Glomerular visceral epithelial cell (primary cell): ENCODE results near the gene KLHL25.

Experiments
- DNase-seq: peaks from one replicate; pipeline ENCODE4 v3.0.0-alpha.2; 2016; ENCODE audit errors: extremely low spot score

The KLHL25 gene

DNA sequence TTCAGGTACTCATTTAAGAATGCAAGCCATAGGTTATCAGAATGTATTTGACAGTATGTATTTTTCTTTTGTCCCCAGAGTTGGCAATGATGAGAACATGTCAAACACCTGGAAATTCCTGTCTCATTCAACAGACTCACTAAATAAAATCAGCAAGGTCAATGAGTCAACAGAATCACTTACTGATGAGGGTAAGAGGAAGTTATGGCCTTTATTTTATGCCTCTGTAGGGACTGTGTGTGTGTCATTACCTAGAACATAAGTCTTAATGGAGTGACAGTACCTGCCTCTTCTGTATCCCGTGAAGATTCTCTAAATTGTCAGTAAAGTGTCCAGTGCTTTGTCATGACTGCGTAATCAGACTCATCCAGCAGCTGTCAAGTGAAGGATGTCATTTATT lies 77.5 kb downstream of the KLHL25 start:
- DNase-seq: no peak

DNA sequence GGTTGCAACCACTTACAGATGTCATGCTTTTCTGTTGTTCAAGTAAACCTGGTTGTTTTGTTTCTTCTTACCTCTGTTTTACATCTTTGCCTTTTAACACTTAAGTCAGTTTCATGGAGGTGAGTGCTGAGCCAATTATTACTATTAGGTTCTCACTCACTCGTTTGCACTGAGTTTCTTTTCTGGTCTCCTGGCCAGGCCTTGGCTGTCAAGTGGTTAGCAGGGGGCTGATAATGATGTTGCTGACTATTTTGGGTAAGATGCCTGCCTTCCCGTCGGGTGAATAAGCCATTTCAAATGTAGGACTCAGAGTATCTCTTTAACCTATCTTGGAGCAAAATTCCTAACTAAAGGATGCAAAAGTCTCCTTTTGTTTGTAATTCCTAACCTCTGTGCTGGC lies 78.5 kb downstream of the KLHL25 start:
- DNase-seq: no peak

DNA sequence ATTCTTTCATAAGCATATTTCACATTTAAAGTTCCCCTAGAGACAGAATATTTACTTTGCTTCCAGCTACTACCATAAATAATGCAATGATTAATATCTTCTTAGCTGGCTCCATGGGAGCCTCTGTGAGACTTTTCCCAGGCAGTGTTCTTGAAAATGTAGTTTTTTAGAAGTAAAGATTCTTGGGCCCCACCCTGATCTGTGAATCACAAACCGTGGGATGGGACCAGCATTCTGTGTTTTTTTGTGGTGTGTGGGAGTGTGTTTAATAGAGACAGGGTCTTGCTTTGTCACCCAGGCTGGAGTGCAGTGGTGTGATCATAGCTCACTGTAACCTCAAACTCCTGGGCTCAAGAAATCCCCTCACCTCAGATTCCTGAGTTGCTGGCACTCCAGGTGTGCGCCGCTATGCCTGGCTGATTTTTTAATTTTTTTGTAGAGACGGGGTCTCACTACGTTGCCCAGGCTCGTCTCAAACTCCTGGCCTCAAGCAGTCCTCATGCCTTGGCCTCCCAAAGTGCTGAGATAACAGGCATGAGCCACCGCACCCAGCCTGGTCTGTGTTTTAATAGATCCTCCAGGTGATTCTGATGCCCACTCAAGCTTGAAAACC lies 83.0 kb downstream of the KLHL25 start:
- DNase-seq: no peak

DNA sequence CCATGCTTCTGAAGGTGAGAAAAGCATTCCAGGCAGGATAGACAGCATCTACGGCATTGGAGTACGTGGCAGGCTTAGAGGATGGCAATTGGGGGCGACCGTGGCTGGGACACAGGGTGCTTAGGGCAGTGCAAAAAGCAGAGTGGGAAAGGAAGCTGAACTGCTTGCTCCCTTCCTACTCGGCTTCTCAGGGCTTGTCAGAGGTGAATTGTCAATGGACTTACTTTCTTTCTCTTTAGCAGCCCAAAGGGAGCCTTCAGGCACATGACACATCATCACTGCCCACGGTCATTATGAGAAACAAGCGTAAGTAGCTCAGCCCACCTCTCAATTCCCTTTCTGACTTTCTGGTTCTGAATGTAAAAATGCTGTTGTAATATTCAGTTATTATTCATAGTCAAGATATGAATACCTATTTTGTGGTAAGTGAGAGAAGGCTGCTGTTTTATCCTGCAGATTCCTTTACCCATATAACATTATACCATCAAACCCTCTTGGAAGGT lies 84.3 kb downstream of the KLHL25 start:
- no peak for DNase-seq
